ENCODE measurements around the gene MYO15A. TPM values are rescaled to one million over a fixed set of nuclear protein-coding genes. Genes with fewer than 3 reads are reported as not detected.

MYO15A gene
- polyA plus RNA-seq, 1 donor (not counting 4 experiments of a cell fraction or from before 2014, with no cell fraction given): 0.20 TPM

GRCh38 chr17:18119938-18120337 is 11.4 kb downstream of the MYO15A start:
- dilution Hi-C loops (cut with MboI; ENCODE audit: extremely low pct_ligation_motif_present, low sequenced_read_pairs): no loop called here
- no peak for FAIRE-seq

GRCh38 chr17:18120461-18121017 is 12.0 kb downstream of the MYO15A start:
- Histone ChIP-seq H3K4me1 (ENCODE audit: control insufficient read depth, extremely low read depth, insufficient read depth, low read length) (no peaks in the 10 kb centered on the region), H4K20me1 (ENCODE audit: control insufficient read depth, extremely low read depth, insufficient read depth, low read length) (no peaks in the 10 kb centered on the region), H3K36me3 (ENCODE audit: control insufficient read depth in 2 of 2, extremely low read depth in 1 of 2, insufficient read depth in 2 of 2, low read length in 2 of 2) (no peaks in the 10 kb centered on the region), H3K27ac (ENCODE audit: control insufficient read depth, insufficient read depth, low read length) (no peak overlapping the region), H3K4me3 (ENCODE audit: control insufficient read depth in 2 of 3, extremely low read depth in 1 of 3, insufficient read depth in 2 of 3, low read depth in 1 of 3, low read length in 3 of 3) (no peak overlapping the region), H3K79me2 (ENCODE audit: control insufficient read depth, insufficient read depth, low read length) (no peaks in the 10 kb centered on the region), H3K27me3 (ENCODE audit: control insufficient read depth, extremely low read depth, insufficient read depth, low read length) (no peaks in the 10 kb centered on the region), H3K4me2 (ENCODE audit: control insufficient read depth, extremely low read depth, insufficient read depth, low read depth, low read length) (no peak overlapping the region), H3K9ac (ENCODE audit: control insufficient read depth, extremely low read depth, insufficient read depth, low read length) (no peak overlapping the region), H2AFZ (ENCODE audit: control insufficient read depth, low read length) (no peak overlapping the region), H3K9me3 (ENCODE audit: control insufficient read depth, low read depth, low read length) (no peaks in the 10 kb centered on the region), H3K9me1 (ENCODE audit: control insufficient read depth, extremely low read depth, insufficient read depth, low read length) (no peaks in the 10 kb centered on the region)
- dilution Hi-C loops (cut with MboI; ENCODE audit: extremely low pct_ligation_motif_present, low sequenced_read_pairs): no loop called here
- FAIRE-seq: no peak
- TF ChIP-seq, protein P1, sequence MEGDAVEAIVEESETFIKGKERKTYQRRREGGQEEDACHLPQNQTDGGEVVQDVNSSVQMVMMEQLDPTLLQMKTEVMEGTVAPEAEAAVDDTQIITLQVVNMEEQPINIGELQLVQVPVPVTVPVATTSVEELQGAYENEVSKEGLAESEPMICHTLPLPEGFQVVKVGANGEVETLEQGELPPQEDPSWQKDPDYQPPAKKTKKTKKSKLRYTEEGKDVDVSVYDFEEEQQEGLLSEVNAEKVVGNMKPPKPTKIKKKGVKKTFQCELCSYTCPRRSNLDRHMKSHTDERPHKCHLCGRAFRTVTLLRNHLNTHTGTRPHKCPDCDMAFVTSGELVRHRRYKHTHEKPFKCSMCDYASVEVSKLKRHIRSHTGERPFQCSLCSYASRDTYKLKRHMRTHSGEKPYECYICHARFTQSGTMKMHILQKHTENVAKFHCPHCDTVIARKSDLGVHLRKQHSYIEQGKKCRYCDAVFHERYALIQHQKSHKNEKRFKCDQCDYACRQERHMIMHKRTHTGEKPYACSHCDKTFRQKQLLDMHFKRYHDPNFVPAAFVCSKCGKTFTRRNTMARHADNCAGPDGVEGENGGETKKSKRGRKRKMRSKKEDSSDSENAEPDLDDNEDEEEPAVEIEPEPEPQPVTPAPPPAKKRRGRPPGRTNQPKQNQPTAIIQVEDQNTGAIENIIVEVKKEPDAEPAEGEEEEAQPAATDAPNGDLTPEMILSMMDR (optimal IDR thresholded peaks at IDR 0.05 in 1 of 3, IDR thresholded peaks at IDR 0.05 in 1 of 3, conservative IDR thresholded peaks at IDR 0.05 in 1 of 3; ENCODE audit: extremely low read depth in 1 of 3, insufficient read depth in 2 of 3, low read length in 3 of 3): no peak
- no peak for TF ChIP-seq EZH2 (IDR thresholded peaks at IDR 0.05; ENCODE audit: low read length)
- DNase-seq (ENCODE audit: low read depth, low spot score): no peak

More at GRCh38 chr17:18119938-18120337, 11.4 kb downstream of the MYO15A start:
- Histone ChIP-seq H3K36me3 (ENCODE audit: control insufficient read depth in 2 of 2, extremely low read depth in 1 of 2, insufficient read depth in 2 of 2, low read length in 2 of 2) (no peaks in the 10 kb centered on the region), H3K4me1 (ENCODE audit: control insufficient read depth, extremely low read depth, insufficient read depth, low read length) (no peaks in the 10 kb centered on the region), H3K4me3 (ENCODE audit: control insufficient read depth in 2 of 3, extremely low read depth in 1 of 3, insufficient read depth in 2 of 3, low read depth in 1 of 3, low read length in 3 of 3) (no peak overlapping the region), H2AFZ (ENCODE audit: control insufficient read depth, low read length) (no peak overlapping the region), H3K79me2 (ENCODE audit: control insufficient read depth, insufficient read depth, low read length) (no peaks in the 10 kb centered on the region), H3K9me1 (ENCODE audit: control insufficient read depth, extremely low read depth, insufficient read depth, low read length) (no peaks in the 10 kb centered on the region), H3K9me3 (ENCODE audit: control insufficient read depth, low read depth, low read length) (no peaks in the 10 kb centered on the region), H3K27ac (ENCODE audit: control insufficient read depth, insufficient read depth, low read length) (no peak overlapping the region), H4K20me1 (ENCODE audit: control insufficient read depth, extremely low read depth, insufficient read depth, low read length) (no peaks in the 10 kb centered on the region), H3K27me3 (ENCODE audit: control insufficient read depth, extremely low read depth, insufficient read depth, low read length) (no peaks in the 10 kb centered on the region), H3K4me2 (ENCODE audit: control insufficient read depth, extremely low read depth, insufficient read depth, low read depth, low read length) (no peak overlapping the region), H3K9ac (ENCODE audit: control insufficient read depth, extremely low read depth, insufficient read depth, low read length) (no peak overlapping the region)
- TF ChIP-seq, protein P1 (optimal IDR thresholded peaks at IDR 0.05 in 1 of 3, IDR thresholded peaks at IDR 0.05 in 1 of 3, conservative IDR thresholded peaks at IDR 0.05 in 1 of 3; ENCODE audit: extremely low read depth in 1 of 3, insufficient read depth in 2 of 3, low read length in 3 of 3): no peak
- TF ChIP-seq EZH2 (IDR thresholded peaks at IDR 0.05; ENCODE audit: low read length): no peak
- no peak for DNase-seq (ENCODE audit: low read depth, low spot score)

Data from keratinocyte (primary cell).